ENCODE measurements around the gene KLHL33.

DNA sequence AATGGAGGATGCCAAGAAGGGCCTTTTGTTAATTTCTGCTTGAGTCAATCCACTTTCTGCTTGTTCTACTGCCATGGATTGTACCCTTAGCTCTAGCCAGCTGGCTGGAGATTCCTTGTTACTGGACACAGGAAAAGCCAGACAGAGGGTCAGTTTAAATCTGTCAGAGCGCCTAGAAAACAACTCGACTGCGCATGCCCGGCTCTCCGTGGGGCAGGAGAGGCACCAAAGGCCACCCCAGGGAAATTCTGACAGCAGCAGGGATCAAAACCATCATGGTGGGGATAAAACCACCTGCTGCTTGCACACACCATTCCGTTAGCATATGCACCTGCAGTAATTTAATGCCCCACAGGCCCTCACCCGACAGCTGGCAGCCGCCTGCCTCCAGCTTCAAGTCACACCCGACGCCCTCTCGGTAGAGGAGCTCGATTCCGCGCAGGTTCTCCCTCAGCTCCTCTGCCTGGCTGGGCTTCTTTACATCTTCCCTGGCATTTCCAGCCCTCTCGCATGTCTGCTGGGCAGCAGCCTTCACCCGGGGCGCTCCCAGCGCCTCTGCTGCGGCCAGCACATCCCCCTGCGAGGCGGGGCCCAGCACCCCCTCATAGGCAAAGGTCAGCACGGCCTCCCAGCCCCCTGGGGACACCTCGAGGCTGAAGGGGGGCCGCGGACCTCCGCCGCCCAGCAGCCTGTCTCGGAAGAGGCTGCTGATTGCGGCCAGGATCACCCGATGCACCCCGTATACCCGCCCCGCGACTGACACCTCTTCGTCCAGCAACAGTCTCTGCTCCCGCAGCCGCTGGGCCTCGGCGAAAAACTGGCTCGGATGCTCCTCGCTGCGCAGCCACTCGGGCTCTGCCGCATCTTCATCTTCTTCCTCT is 1.0 kb downstream of the KLHL33 start:
- TF ChIP-seq, protein P1, sequence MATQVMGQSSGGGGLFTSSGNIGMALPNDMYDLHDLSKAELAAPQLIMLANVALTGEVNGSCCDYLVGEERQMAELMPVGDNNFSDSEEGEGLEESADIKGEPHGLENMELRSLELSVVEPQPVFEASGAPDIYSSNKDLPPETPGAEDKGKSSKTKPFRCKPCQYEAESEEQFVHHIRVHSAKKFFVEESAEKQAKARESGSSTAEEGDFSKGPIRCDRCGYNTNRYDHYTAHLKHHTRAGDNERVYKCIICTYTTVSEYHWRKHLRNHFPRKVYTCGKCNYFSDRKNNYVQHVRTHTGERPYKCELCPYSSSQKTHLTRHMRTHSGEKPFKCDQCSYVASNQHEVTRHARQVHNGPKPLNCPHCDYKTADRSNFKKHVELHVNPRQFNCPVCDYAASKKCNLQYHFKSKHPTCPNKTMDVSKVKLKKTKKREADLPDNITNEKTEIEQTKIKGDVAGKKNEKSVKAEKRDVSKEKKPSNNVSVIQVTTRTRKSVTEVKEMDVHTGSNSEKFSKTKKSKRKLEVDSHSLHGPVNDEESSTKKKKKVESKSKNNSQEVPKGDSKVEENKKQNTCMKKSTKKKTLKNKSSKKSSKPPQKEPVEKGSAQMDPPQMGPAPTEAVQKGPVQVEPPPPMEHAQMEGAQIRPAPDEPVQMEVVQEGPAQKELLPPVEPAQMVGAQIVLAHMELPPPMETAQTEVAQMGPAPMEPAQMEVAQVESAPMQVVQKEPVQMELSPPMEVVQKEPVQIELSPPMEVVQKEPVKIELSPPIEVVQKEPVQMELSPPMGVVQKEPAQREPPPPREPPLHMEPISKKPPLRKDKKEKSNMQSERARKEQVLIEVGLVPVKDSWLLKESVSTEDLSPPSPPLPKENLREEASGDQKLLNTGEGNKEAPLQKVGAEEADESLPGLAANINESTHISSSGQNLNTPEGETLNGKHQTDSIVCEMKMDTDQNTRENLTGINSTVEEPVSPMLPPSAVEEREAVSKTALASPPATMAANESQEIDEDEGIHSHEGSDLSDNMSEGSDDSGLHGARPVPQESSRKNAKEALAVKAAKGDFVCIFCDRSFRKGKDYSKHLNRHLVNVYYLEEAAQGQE (IDR thresholded peaks at IDR 0.05; ENCODE audit: low read depth, low read length) = no peak
- TF ChIP-seq, protein P2, sequence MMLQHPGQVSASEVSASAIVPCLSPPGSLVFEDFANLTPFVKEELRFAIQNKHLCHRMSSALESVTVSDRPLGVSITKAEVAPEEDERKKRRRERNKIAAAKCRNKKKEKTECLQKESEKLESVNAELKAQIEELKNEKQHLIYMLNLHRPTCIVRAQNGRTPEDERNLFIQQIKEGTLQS (IDR thresholded peaks at IDR 0.05; ENCODE audit: borderline replicate concordance, extremely low read depth, low read depth, low read length) = no peak
- TF ChIP-seq JUNB (IDR thresholded peaks at IDR 0.05) (no peak), ZNF274 (IDR thresholded peaks at IDR 0.05; ENCODE audit: insufficient read depth, insufficient read length) (no peak), ZNF24 (IDR thresholded peaks at IDR 0.05) (no peak), MLLT1 (IDR thresholded peaks at IDR 0.05) (no peak), PML (IDR thresholded peaks at IDR 0.05; ENCODE audit: low read length) (no peak), RAD21 (IDR thresholded peaks at IDR 0.05; ENCODE audit: insufficient read depth, low read depth, low read length) (no peak), ZBTB33 (IDR thresholded peaks at IDR 0.05) (no peak), BCL11A (IDR thresholded peaks at IDR 0.05; ENCODE audit: low read depth, low read length) (no peak), EED (IDR thresholded peaks at IDR 0.05; ENCODE audit: low read depth) (no peak), EP300 (IDR thresholded peaks at IDR 0.05; ENCODE audit: borderline replicate concordance in 1 of 2, control insufficient read depth in 1 of 2, low read depth in 2 of 2, low read length in 2 of 2) (no peak)
- TF ChIP-seq, protein P3, sequence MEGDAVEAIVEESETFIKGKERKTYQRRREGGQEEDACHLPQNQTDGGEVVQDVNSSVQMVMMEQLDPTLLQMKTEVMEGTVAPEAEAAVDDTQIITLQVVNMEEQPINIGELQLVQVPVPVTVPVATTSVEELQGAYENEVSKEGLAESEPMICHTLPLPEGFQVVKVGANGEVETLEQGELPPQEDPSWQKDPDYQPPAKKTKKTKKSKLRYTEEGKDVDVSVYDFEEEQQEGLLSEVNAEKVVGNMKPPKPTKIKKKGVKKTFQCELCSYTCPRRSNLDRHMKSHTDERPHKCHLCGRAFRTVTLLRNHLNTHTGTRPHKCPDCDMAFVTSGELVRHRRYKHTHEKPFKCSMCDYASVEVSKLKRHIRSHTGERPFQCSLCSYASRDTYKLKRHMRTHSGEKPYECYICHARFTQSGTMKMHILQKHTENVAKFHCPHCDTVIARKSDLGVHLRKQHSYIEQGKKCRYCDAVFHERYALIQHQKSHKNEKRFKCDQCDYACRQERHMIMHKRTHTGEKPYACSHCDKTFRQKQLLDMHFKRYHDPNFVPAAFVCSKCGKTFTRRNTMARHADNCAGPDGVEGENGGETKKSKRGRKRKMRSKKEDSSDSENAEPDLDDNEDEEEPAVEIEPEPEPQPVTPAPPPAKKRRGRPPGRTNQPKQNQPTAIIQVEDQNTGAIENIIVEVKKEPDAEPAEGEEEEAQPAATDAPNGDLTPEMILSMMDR (IDR thresholded peaks at IDR 0.05 in 2 of 3, conservative IDR thresholded peaks at IDR 0.05 in 1 of 3; ENCODE audit: control insufficient read depth in 2 of 3, extremely low read depth in 1 of 3, insufficient read depth in 1 of 3, low read depth in 3 of 3, low read length in 3 of 3) = no peak

Data from GM12878 (cell line).